Activated CD4-positive, alpha-beta T cell treated with anti-CD3 and anti-CD28 coated beads, Interleukin-2, amount 50 U/mL, for 48 hours (primary cell): Measurements from ENCODE around the gene CETP.

Experiments used
- DNase-seq, 2 experiments: peaks; one replicate each; pipeline ENCODE4 v3.0.0-alpha.2; 2020

Gene CETP

DNA sequence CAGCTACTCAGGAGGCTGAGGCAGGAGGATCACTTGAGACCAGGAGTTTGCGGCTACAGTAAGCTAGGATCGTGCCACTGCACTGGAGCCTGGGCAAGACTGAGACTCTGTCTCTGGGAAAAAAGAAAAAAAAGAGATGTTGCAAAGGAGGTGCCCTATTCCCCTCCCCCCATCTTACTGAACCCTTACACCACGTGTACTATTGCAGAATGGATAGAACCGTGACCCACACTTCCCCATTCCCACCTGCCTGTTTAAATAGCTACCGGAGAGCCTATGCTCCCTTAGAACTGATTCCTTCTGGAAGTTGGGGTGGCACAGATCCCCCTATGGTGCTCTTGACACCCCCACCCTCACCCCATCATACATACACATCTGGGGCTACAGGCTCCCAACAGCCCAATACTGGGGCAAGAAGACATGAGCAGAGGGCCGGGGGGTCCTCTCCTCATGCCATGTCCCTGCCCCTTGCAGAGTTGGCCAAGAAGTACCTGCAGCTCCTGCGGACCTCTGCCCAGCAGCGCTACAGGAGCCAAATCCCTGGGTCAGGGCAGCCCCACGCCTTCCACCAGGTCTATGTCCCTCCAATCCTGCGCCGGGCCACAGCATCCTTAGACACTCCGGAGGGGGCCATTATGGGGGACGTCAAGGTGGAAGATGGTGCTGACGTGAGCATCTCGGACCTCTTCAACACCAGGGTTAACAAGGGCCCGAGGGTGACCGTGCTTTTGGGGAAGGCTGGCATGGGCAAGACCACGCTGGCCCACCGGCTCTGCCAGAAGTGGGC, 63.3 kb downstream of the CETP start:
- no peak for DNase-seq

DNA sequence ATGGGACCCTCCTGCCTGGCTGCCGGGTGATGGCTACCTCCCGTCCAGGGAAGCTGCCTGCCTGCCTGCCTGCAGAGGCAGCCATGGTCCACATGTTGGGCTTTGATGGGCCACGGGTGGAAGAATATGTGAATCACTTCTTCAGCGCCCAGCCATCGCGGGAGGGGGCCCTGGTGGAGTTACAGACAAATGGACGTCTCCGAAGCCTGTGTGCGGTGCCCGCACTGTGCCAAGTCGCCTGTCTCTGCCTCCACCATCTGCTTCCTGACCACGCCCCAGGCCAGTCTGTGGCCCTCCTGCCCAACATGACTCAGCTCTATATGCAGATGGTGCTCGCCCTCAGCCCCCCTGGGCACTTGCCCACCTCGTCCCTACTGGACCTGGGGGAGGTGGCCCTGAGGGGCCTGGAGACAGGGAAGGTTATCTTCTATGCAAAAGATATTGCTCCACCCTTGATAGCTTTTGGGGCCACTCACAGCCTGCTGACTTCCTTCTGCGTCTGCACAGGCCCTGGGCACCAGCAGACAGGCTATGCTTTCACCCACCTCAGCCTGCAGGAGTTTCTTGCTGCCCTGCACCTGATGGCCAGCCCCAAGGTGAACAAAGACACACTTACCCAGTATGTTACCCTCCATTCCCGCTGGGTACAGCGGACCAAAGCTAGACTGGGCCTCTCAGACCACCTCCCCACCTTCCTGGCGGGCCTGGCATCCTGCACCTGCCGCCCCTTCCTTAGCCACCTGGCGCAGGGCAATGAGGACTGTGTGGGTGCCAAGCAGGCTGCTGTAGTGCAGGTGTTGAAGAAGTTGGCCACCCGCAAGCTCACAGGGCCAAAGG, 64.4 kb downstream of the CETP start:
- no peak for DNase-seq

DNA sequence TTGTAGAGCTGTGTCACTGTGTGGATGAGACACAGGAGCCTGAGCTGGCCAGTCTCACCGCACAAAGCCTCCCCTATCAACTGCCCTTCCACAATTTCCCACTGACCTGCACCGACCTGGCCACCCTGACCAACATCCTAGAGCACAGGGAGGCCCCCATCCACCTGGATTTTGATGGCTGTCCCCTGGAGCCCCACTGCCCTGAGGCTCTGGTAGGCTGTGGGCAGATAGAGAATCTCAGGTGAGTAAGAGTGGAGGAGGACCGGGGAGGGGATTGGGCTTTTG, 65.0 kb downstream of the CETP start:
- no peak for DNase-seq

DNA sequence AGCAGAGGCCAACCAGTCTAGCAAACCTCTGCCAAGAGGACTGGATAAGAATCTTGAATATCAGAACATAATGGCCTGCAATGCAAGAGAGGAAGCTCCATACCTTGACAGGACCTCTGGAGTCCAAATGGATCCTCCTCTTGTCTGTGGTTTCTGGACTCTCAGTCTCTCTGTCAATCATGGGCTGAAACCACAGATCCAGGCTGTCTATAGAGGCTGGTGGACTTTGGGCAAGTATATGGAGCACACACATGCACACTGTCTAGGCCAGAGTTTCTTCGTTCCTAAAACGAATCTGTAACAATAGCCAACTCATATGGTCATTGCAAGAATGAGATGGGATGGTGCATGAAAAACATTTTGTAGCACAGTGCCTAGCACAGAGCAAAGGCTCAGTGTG, 65.3 kb downstream of the CETP start:
- no peak for DNase-seq

DNA sequence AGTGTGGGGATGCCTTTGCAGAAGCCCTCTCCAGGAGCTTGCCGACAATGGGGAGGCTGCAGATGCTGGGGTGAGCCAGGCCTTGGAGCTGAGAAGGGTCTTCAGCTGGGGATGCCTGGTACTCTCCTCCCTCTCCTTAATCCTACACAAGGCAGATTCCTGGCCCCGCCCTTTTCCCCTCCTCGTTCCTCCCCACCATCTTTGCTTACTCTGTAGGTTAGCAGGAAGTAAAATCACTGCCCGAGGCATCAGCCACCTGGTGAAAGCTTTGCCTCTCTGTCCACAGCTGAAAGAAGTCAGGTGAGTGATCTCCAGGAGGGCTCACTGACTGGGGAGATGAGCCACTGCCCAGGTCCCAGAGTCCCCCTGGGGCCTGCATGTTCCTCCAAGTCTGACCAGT, 66.3 kb downstream of the CETP start:
- no peak for DNase-seq

DNA sequence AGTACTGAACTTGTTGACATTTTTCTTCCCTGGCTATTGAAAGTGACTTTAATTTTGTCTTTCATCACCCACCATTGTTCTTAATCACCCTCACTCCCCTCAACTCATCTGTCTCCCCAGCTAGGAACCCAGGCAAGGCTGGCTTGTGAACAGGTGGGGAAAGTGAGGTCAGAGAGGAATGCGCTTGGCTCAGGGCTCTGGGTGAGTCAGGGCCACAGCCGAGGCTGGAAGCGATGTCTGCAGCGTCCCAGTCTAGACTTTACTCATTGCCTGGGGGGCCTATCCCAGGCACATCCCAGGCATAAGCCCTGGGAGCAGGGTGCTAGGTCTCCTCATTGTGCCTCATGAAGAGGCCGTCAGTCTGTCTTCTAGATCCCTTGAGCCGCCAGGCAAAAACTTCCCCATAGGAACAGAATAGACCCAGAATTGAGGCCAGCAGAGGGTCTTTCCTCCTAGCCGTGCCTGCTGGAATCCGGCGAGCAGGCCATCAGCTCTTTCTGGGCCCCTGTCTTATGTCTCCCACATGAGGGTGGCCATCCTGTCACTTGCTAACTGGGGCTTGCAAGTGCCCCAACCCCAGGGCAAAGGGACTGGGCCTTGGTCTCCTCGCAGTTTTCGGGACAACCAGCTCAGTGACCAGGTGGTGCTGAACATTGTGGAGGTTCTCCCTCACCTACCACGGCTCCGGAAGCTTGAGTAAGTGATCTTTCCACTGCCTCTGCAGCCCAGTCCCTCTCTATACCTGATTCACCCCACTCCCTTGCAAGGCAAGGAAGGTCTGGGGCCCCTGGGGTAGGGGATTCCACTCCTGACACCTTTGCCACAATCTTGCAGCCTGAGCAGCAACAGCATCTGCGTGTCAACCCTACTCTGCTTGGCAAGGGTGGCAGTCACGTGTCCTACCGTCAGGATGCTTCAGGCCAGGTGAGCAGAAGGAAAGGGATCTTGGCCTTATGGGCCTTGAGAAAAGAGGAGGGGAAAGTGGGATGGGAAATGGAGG, 67.7 kb downstream of the CETP start:
- DNase-seq: no peak

DNA sequence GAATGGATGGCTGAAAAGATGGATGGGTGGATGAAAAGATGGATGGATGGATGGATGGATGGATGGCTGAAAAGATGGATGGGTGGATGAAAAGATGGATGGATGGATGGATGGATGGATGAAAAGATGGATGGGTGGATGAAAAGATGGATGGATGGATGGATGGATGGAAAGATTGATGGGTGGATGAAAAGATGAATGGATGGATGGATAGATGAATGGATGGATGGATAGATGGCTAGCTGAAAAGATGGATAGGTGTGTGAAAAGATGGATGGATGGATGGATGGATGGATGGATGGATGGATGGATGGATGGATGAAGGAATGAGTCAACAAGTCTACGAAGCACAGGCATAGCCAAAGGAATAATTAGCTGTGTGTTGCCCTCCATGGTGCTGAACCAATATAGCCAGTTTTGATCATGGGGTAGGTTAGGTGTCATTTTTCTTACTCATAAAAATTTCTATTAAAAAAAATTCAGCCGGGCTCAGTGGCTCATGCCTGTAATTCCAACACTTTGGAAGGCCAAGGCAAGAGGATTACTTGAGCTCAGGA, 68.7 kb downstream of the CETP start:
- DNase-seq: no peak

DNA sequence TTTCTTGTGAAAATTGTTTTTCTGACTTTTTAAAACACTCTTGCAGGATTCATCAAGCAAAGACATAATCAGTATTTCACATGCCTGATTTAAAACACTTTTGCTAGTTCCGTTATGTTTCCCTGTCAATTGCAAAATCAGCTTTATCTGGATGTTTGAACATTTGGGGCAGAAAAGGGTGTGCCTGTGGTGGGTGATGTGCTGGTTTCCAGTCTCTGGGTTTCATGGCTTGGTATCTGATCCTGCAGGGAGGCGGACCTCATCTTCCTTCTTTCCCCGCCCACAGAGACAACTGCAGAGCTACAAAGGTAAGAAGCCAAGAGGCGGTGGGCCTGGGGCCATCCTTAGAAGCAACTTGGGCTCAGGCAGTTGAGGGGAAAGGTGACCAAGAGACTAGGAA, 69.4 kb downstream of the CETP start:
- DNase-seq: no peak

DNA sequence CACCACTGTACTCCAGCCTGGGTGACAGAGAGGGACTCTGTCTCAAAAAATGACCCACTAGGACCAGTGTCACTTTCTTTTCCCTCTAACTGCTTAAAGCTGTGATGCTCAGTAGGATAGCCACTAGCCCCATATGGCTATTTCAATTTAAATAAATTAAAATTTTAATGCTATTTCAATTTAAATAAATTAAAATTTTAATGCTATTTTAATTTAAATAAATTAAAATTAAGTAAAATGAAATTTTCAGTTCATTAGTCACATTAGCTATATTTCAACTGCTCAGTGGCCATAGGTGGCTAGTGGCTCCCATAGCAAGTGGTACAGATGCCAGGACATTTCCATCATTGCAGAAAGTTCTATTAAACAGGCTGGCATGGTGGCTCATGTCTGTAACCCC, 70.6 kb downstream of the CETP start:
- no peak for DNase-seq

DNA sequence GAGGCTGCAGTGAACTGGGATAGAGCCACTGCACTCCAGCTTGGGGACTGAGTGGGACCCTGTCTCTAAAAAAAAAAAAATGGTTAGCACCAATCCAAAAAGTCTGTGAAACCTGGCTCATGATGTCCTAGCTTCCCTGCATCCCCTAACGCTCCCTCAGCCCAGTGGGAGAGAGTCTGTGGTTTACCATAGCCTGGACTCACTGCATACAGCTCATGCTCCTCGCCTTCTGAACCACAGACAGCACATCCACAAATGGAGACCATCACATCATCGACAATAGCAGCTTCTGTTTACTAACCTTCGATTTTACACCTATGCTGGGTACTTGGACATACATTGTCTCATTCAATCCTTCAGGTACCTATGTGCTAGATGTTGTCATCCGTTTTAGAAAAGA, 71.2 kb downstream of the CETP start:
- no peak for DNase-seq
